HEK293 (cell line): ENCODE measurements around the gene VASH2.
"Not testable (repeated sequence)": the region's sequence is repeated elsewhere in the genome, so short reads cannot be mapped to it uniquely, and the experiment has no call there.

ENCODE experiments used
- CTCF ChIA-PET: fragments of 350-600 bp; formaldehyde crosslinking; extraction: SDS; loops from one replicate; lab custom pipeline; 2021; ENCODE audit warnings: antibody characterized with exemption; lab: Yijun Ruan, JAX
- POLR2A ChIA-PET: fragments of 300-600 bp; formaldehyde crosslinking; extraction: SDS; loops from one replicate; lab custom pipeline; 2020; ENCODE audit warnings: antibody characterized with exemption, inconsistent platforms; lab: Yijun Ruan, JAX
- H3K27ac ChIP-seq: fragments of 200-500 bp; sonication (Bioruptor generic); 2 replicates; pipeline ENCODE4 v1.5.1; 2014; ENCODE audit warnings: low read depth, low read length, control low read depth, inconsistent platforms; ENCODE audit errors: extremely low read depth
- H3K36me3 ChIP-seq, 2 experiments: fragments of 200-500 bp in 1 of 2; sonication (Bioruptor generic) in 1 of 2; 1 replicate in 1 of 2; 2 replicates in 1 of 2; pipeline ENCODE4 v1.5.1; 2014 to 2017; ENCODE audit warnings: inconsistent platforms in 2 of 2, low read length in 2 of 2; ENCODE audit not compliant: control insufficient read depth in 2 of 2, insufficient read depth in 1 of 2
- H3K4me1 ChIP-seq: fragments of 200-500 bp; sonication (Bioruptor generic); 2 replicates; pipeline ENCODE4 v1.5.1; 2014; ENCODE audit warnings: mild to moderate bottlenecking, low read length, inconsistent platforms; ENCODE audit not compliant: control insufficient read depth, insufficient read depth
- H3K4me3 ChIP-seq: 2 replicates; pipeline ENCODE4 v1.5.1; 2011; ENCODE audit warnings: low read depth, mild to moderate bottlenecking, control low read depth, low read length, moderate library complexity
- H3K9me3 ChIP-seq: fragments of 200-500 bp; sonication (Bioruptor generic); 2 replicates; pipeline ENCODE4 v1.5.1; 2014; ENCODE audit warnings: low read depth, low read length, inconsistent platforms; ENCODE audit not compliant: control insufficient read depth, insufficient read depth
- MZF1 ChIP-seq: fragments of 450-650 bp; formaldehyde crosslinking; IDR thresholded peaks from 2 replicates; pipeline ENCODE4 v1.5.1; 2017; ENCODE audit warnings: missing biosample characterization, missing genetic modification characterization, borderline replicate concordance
- PRDM10 ChIP-seq: fragments of 450-650 bp; formaldehyde crosslinking; IDR thresholded peaks from 2 replicates; pipeline ENCODE4 v1.5.1; 2016; ENCODE audit warnings: missing biosample characterization, missing genetic modification characterization
- SCRT1 ChIP-seq: fragments of 450-650 bp; formaldehyde crosslinking; IDR thresholded peaks from 2 replicates; pipeline ENCODE4 v1.5.1; 2016; ENCODE audit warnings: missing biosample characterization, missing genetic modification characterization, borderline replicate concordance
- ZNF157 ChIP-seq: fragments of 450-650 bp; formaldehyde crosslinking; IDR thresholded peaks from 2 replicates; pipeline ENCODE4 v1.5.1; 2016; ENCODE audit warnings: missing biosample characterization, missing genetic modification characterization
- ZNF19 ChIP-seq: fragments of 450-650 bp; formaldehyde crosslinking; IDR thresholded peaks from 2 replicates; pipeline ENCODE4; 2016; ENCODE audit warnings: missing biosample characterization, missing genetic modification characterization, low read depth
- ZNF362 ChIP-seq: fragments of 450-650 bp; formaldehyde crosslinking; IDR thresholded peaks from 2 replicates; pipeline ENCODE4 v1.5.1; 2016; ENCODE audit warnings: missing biosample characterization, missing genetic modification characterization
- ZNF426 ChIP-seq: fragments of 450-650 bp; formaldehyde crosslinking; IDR thresholded peaks from 2 replicates; pipeline ENCODE4 v1.5.1; 2017; ENCODE audit warnings: missing biosample characterization, missing genetic modification characterization, mild to moderate bottlenecking, inconsistent platforms, moderate library complexity
- ZNF449 ChIP-seq: fragments of 450-650 bp; formaldehyde crosslinking; IDR thresholded peaks from 2 replicates; pipeline ENCODE4 v1.5.1; 2017; ENCODE audit warnings: missing biosample characterization, mild to moderate bottlenecking, missing genetic modification characterization, moderate library complexity
- ZNF544 ChIP-seq: fragments of 450-650 bp; formaldehyde crosslinking; IDR thresholded peaks from 2 replicates; pipeline ENCODE4 v1.5.0; 2017; ENCODE audit warnings: missing biosample characterization, missing genetic modification characterization
- ZNF610 ChIP-seq: fragments of 450-650 bp; formaldehyde crosslinking; IDR thresholded peaks from 2 replicates; pipeline ENCODE4 v1.5.1; 2016; ENCODE audit warnings: missing biosample characterization, missing genetic modification characterization, borderline replicate concordance
- ZNF692 ChIP-seq: fragments of 450-650 bp; formaldehyde crosslinking; IDR thresholded peaks from 2 replicates; pipeline ENCODE4 v1.5.1; 2016; ENCODE audit warnings: missing biosample characterization, missing genetic modification characterization
- ZSCAN18 ChIP-seq: fragments of 450-650 bp; formaldehyde crosslinking; IDR thresholded peaks from 2 replicates; pipeline ENCODE4 v1.5.1; 2016; ENCODE audit warnings: missing biosample characterization, missing genetic modification characterization

Gene VASH2

GRCh38 chr1:212960932-212961331 is 10.6 kb downstream of the VASH2 start (continued):
- TF ChIP-seq ZNF692 (tag by site-specific recombination) (no peak), ZSCAN18 (tag by site-specific recombination) (no peak)

- no peak for TF ChIP-seq ZNF362
- TF ChIP-seq PRDM10 (tag by site-specific recombination) = peak; percentile 63
- TF ChIP-seq ZNF610 (tag by site-specific recombination) = no peak
Measured at GRCh38 chr1:212962509-212962908, 12.2 kb downstream of the VASH2 start.

GRCh38 chr1:212964102-212964501 is 13.8 kb downstream of the VASH2 start:
- CTCF ChIA-PET = no interaction called here
- POLR2A ChIA-PET = no interaction called here
- Histone ChIP-seq H3K27ac (no peak overlapping the region), H3K4me1 (no peaks in the 10 kb centered on the region), H3K36me3 (peaks cover 0 to 3% of the 10 kb centered on the region in 2 experiments; a peak in 1 of 3 replicates), H3K4me3 (no peak overlapping the region), H3K9me3 (no peaks in the 10 kb centered on the region)
- TF ChIP-seq ZNF19 (tag by site-specific recombination) (no peak), ZNF426 (tag by site-specific recombination) (no peak), ZNF157 (tag by site-specific recombination) (no peak), ZNF362 (no peak), ZNF449 (no peak), ZNF544 (tag by site-specific recombination) (no peak), MZF1 (tag by site-specific recombination) (no peak), SCRT1 (tag by site-specific recombination) (no peak)

More at GRCh38 chr1:212962509-212962908, 12.2 kb downstream of the VASH2 start:
- Histone ChIP-seq H3K4me3 (no peak overlapping the region), H3K9me3 (no peaks in the 10 kb centered on the region), H3K27ac (no peak overlapping the region), H3K4me1 (no peaks in the 10 kb centered on the region), H3K36me3 (peaks cover 0 to 3% of the 10 kb centered on the region in 2 experiments; a peak in 2 of 3 replicates)
- CTCF ChIA-PET = no interaction called here
- POLR2A ChIA-PET = no interaction called here

GRCh38 chr1:212964993-212965392 is 14.7 kb downstream of the VASH2 start:
- not testable (repeated sequence) for H3K36me3 ChIP-seq, H3K27ac ChIP-seq, H3K4me3 ChIP-seq, H3K4me1 ChIP-seq, H3K9me3 ChIP-seq
- CTCF ChIA-PET = interaction anchor here (0.7 to 1.3 kb wide), 2 partner anchors 15 to 1617 kb away, joined by 3 to 4 read pairs; no protein-coding TSS in a partner anchor
- POLR2A ChIA-PET = interaction anchor here (1.2 kb wide), 1 partner anchor 11 kb away, joined by 3 read pairs; no protein-coding TSS in a partner anchor
